Sigmoid colon (tissue), 7 donors: ENCODE measurements around the gene GPC6. TPM values are rescaled to one million over a fixed set of nuclear protein-coding genes. Genes with fewer than 3 reads are reported as not detected.

Experiments
- DNase-seq: peaks from one replicate; pipeline ENCODE4 v3.0.0-alpha.2; 2019
- H3K27ac ChIP-seq, 4 donors: fragments of 200-600 bp; sonication (generic); one replicate each; pipeline ENCODE4 v1.5.1; 2016 to 2019; ENCODE audit warnings: mild to moderate bottlenecking in 1 of 4
- H3K27me3 ChIP-seq, 3 donors: fragments of 200-600 bp; sonication (generic); one replicate each; pipeline ENCODE4 v1.5.1; 2019; ENCODE audit warnings: mild to moderate bottlenecking in 1 of 3
- H3K36me3 ChIP-seq, 4 donors: fragments of 200-600 bp; sonication (generic); one replicate each; pipeline ENCODE4 v1.5.1; 2016 to 2019
- H3K4me1 ChIP-seq, 4 donors: fragments of 200-600 bp; sonication (generic); one replicate each; pipeline ENCODE4 v1.5.1; 2017 to 2019
- H3K4me3 ChIP-seq, 4 donors: fragments of 200-600 bp; sonication (generic); one replicate each; pipeline ENCODE4 v1.5.1; 2017 to 2019; ENCODE audit warnings: mild to moderate bottlenecking in 2 of 4, moderate library complexity in 1 of 4
- H3K9me3 ChIP-seq, 4 donors: fragments of 200-600 bp in 3 of 4; sonication (generic) in 3 of 4; one replicate each; pipeline versions ENCODE4 v1.5.1 to v1.6.1; 2013 to 2019
- EP300 ChIP-seq, 4 donors: sonication (generic); formaldehyde crosslinking; IDR thresholded peaks; one replicate each; pipeline ENCODE4 v1.6.1; 2017; ENCODE audit warnings: antibody characterized with exemption in 4 of 4
- POLR2A ChIP-seq, 2 donors: fragments of 450-650 bp; IDR thresholded peaks; one replicate each; pipeline ENCODE4 v1.6.1; 2016; ENCODE audit warnings: antibody characterized with exemption in 2 of 2, mild to moderate bottlenecking in 2 of 2, moderate library complexity in 2 of 2
- POLR2AphosphoS5 ChIP-seq, 4 donors: sonication (generic); formaldehyde crosslinking; IDR thresholded peaks; one replicate each; pipeline ENCODE4 v1.6.1; 2017; ENCODE audit warnings: antibody characterized with exemption in 4 of 4
- WGBS, 2 donors: extraction: QIAGEN DNeasy Blood & Tissue Kit; methylation state at CpG; one replicate each; pipeline ENCODE4 v1.1.7; 2013; 5-methylcytosine and 5-hydroxymethylcytosine counted together
- intact Hi-C: fragments of 100-400 bp; cut with DNase I; formaldehyde crosslinking; loops from one replicate; pipeline ENCODE4 v1.15.1; 2023
- polyA plus RNA-seq, 3 donors: library from polyadenylated mRNA; stranded (reverse); fragments of 200-250 nt; gene quantifications; one replicate each; pipeline ENCODE4 v1.2.3, GENCODE V29; 2013
- total RNA-seq, 4 donors: library from RNA; depleted of rRNA; stranded (reverse); fragments of >200 nt; gene quantifications; one replicate each; pipeline ENCODE4 v1.1.0, GENCODE V29; 2016
- TF ChIP-seq, protein P1 (sequence below), 4 experiments: fragments of 450-650 bp in 3 of 4; fragments of 200-600 bp in 1 of 4; IDR thresholded peaks; one replicate each; pipeline ENCODE4 v1.5.1; 2016 to 2019; ENCODE audit warnings: antibody characterized with exemption in 4 of 4, mild to moderate bottlenecking in 3 of 4, moderate library complexity in 2 of 4
- donor health status: healthy with polysubstance abuse.
- donor health status: Bipolar disorder and iron deficiency.
- donor health status: healthy.

GPC6 gene
- total and polyA plus RNA-seq, 7 donors, result 0.23 to 27.5 (median 14.4) TPM

- TF ChIP-seq EP300 (IDR thresholded peaks at IDR 0.05) (no peak), POLR2A (IDR thresholded peaks at IDR 0.05) (no peak), POLR2AphosphoS5 (IDR thresholded peaks at IDR 0.05) (no peak)
- TF ChIP-seq, protein P1, sequence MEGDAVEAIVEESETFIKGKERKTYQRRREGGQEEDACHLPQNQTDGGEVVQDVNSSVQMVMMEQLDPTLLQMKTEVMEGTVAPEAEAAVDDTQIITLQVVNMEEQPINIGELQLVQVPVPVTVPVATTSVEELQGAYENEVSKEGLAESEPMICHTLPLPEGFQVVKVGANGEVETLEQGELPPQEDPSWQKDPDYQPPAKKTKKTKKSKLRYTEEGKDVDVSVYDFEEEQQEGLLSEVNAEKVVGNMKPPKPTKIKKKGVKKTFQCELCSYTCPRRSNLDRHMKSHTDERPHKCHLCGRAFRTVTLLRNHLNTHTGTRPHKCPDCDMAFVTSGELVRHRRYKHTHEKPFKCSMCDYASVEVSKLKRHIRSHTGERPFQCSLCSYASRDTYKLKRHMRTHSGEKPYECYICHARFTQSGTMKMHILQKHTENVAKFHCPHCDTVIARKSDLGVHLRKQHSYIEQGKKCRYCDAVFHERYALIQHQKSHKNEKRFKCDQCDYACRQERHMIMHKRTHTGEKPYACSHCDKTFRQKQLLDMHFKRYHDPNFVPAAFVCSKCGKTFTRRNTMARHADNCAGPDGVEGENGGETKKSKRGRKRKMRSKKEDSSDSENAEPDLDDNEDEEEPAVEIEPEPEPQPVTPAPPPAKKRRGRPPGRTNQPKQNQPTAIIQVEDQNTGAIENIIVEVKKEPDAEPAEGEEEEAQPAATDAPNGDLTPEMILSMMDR (IDR thresholded peaks at IDR 0.05), result no peak
- Histone ChIP-seq H3K36me3 (no peaks in the 10 kb centered on the region), H3K9me3 (no peaks in the 10 kb centered on the region), H3K27ac (no peak overlapping the region), H3K4me1 (no peaks in the 10 kb centered on the region), H3K4me3 (no peak overlapping the region), H3K27me3 (no peaks in the 10 kb centered on the region)
- DNase-seq, result no peak
- intact Hi-C loops, result no loop called here
These were observed 298.5 kb downstream of the GPC6 start for GRCh38 chr13:93525087-93525486.

- no peaks in the 10 kb centered on the region for H3K9me3 ChIP-seq
- WGBS, 2 donors, result 47 to 61% methylated on average over 2 of the region's 2 CpGs
- no peaks in the 10 kb centered on the region for H3K36me3 ChIP-seq
- no peak for DNase-seq
- no peaks in the 10 kb centered on the region for H3K27me3 ChIP-seq
- TF ChIP-seq POLR2AphosphoS5 (IDR thresholded peaks at IDR 0.05) (no peak), POLR2A (IDR thresholded peaks at IDR 0.05) (no peak), EP300 (IDR thresholded peaks at IDR 0.05) (no peak)
- TF ChIP-seq, protein P1 (IDR thresholded peaks at IDR 0.05), result no peak
- H3K27ac ChIP-seq, result no peak overlapping the region
- H3K4me1 ChIP-seq, result no peaks in the 10 kb centered on the region
- H3K4me3 ChIP-seq, result no peak overlapping the region
- intact Hi-C loops, result no loop called here
These were observed 301.2 kb downstream of the GPC6 start for GRCh38 chr13:93527748-93528297.

GRCh38 chr13:93529961-93530360 lies 303.4 kb downstream of the GPC6 start:
- 37 to 78% methylated on average over 2 of the region's 2 CpGs for WGBS, 2 donors
- Histone ChIP-seq H3K27ac (no peak overlapping the region), H3K9me3 (no peaks in the 10 kb centered on the region), H3K27me3 (no peaks in the 10 kb centered on the region), H3K4me3 (no peak overlapping the region), H3K36me3 (no peaks in the 10 kb centered on the region), H3K4me1 (peaks cover 0 to 9% (median 4%) of the 10 kb centered on the region in 4 donors)
- no peak for TF ChIP-seq POLR2AphosphoS5 (IDR thresholded peaks at IDR 0.05)
- TF ChIP-seq POLR2A (IDR thresholded peaks at IDR 0.05), result no peak
- TF ChIP-seq, protein P1 (IDR thresholded peaks at IDR 0.05), result no peak
- TF ChIP-seq EP300 (IDR thresholded peaks at IDR 0.05), result no peak
- intact Hi-C loops, result no loop called here
- no peak for DNase-seq

- Histone ChIP-seq H3K36me3 (no peaks in the 10 kb centered on the region), H3K27ac (peak overlapping the region; percentile 19 to 30 (median 25)), H3K27me3 (no peaks in the 10 kb centered on the region), H3K4me1 (peaks cover 0 to 9% (median 4%) of the 10 kb centered on the region in 4 donors), H3K4me3 (no peak overlapping the region), H3K9me3 (no peaks in the 10 kb centered on the region)
- 70 to 76% methylated on average over 6 of the region's 6 CpGs for WGBS, 2 donors
- TF ChIP-seq, protein P1 (IDR thresholded peaks at IDR 0.05), result no peak
- no peak for TF ChIP-seq POLR2A (IDR thresholded peaks at IDR 0.05)
- no peak for TF ChIP-seq POLR2AphosphoS5 (IDR thresholded peaks at IDR 0.05)
- TF ChIP-seq EP300 (IDR thresholded peaks at IDR 0.05), result no peak
- DNase-seq, result peak; percentile 59
- intact Hi-C loops, result no loop called here
These were observed 307.6 kb downstream of the GPC6 start for GRCh38 chr13:93534181-93534700.

GRCh38 chr13:93535251-93535650 lies 308.6 kb downstream of the GPC6 start:
- intact Hi-C loops, result no loop called here
- peaks cover 0 to 9% (median 4%) of the 10 kb centered on the region in 4 donors for H3K4me1 ChIP-seq
- 92 to 94% methylated on average over 1 of the region's 1 CpG for WGBS, 2 donors

More at GRCh38 chr13:93535251-93535650, 308.6 kb downstream of the GPC6 start:
- no peaks in the 10 kb centered on the region for H3K9me3 ChIP-seq
- no peaks in the 10 kb centered on the region for H3K36me3 ChIP-seq
- no peaks in the 10 kb centered on the region for H3K27me3 ChIP-seq
- no peak overlapping the region for H3K4me3 ChIP-seq
- no peak overlapping the region for H3K27ac ChIP-seq
- DNase-seq, result no peak
- TF ChIP-seq, protein P1 (IDR thresholded peaks at IDR 0.05), result no peak
- TF ChIP-seq POLR2A (IDR thresholded peaks at IDR 0.05) (no peak), POLR2AphosphoS5 (IDR thresholded peaks at IDR 0.05) (no peak), EP300 (IDR thresholded peaks at IDR 0.05) (no peak)
